22Rv1 (cell line): ENCODE data around the gene NT5C3B.

Experiments
- H3K27ac ChIP-seq: fragments of 450-650 bp; 2 replicates; pipeline ENCODE4 v1.5.1; 2017
- CTCF ChIP-seq: fragments of 450-650 bp; IDR thresholded peaks from 2 replicates; pipeline ENCODE4 v1.5.1; 2017; ENCODE audit warnings: mild to moderate bottlenecking
- ZFX ChIP-seq: fragments of 450-650 bp; IDR thresholded peaks from 2 replicates; pipeline ENCODE4 v1.6.1; 2017; ENCODE audit warnings: antibody characterized with exemption, borderline replicate concordance

The NT5C3B gene

GRCh38 chr17:41794540-41794975, 41.5 kb downstream of the NT5C3B start:
- H3K27ac ChIP-seq = no peak overlapping the region
- TF ChIP-seq CTCF = no peak
- no peak for TF ChIP-seq ZFX

- no peak for TF ChIP-seq ZFX
- TF ChIP-seq CTCF = no peak
- no peak overlapping the region for H3K27ac ChIP-seq
Measured at GRCh38 chr17:41793784-41794539, 42.1 kb downstream of the NT5C3B start.

GRCh38 chr17:41792845-41793783, 42.9 kb downstream of the NT5C3B start:
- no peak overlapping the region for H3K27ac ChIP-seq

GRCh38 chr17:41787021-41787418, 49.0 kb downstream of the NT5C3B start:
- H3K27ac ChIP-seq = peak overlapping the region; percentile 81
- TF ChIP-seq ZFX (no peak), CTCF (no peak)

More at GRCh38 chr17:41792845-41793783, 42.9 kb downstream of the NT5C3B start:
- no peak for TF ChIP-seq CTCF
- no peak for TF ChIP-seq ZFX

GRCh38 chr17:41786227-41787020, 49.6 kb downstream of the NT5C3B start, which contains the start of gene JUP:
Gene JUP (minus strand): TSS chr17:41786711. CDS start chr17:41771854, 14,857 bp downstream.
- TF ChIP-seq ZFX (no peak), CTCF (peak; percentile 98)
- H3K27ac ChIP-seq = peak within 1 kb of the TSS; percentile 81

- no peak for TF ChIP-seq CTCF
- TF ChIP-seq ZFX = no peak
- H3K27ac ChIP-seq = peak overlapping the region; percentile 81
Measured at GRCh38 chr17:41785859-41786226, 50.2 kb downstream of the NT5C3B start.
